Endothelial cell of umbilical vein (primary cell): Measurements from ENCODE around the gene SORCS2. TPM values are rescaled to one million over a fixed set of nuclear protein-coding genes. Genes with fewer than 3 reads are reported as not detected.

ENCODE experiments used
- BruUV-seq: library from RNA; stranded (reverse); fragments of 400-500 nt; replicated peaks from 2 replicates; lab custom pipeline; 2021; lab: Mats Ljungman, UMichigan
- CTCF ChIA-PET: fragments of 300-600, 350-600 bp; sonication (Branson Sonifier 250); formaldehyde crosslinking; loops from one replicate; lab custom pipeline; 2021; ENCODE audit warnings: antibody characterized with exemption, inconsistent platforms; lab: Charles Lee
- POLR2A ChIA-PET: fragments of 300-600, 350-600 bp; sonication (Branson Sonifier 250); formaldehyde crosslinking; loops from one replicate; lab custom pipeline; 2021; ENCODE audit warnings: antibody characterized with exemption, inconsistent platforms; lab: Charles Lee
- DNase-seq: peaks from one replicate; pipeline ENCODE4 v3.0.0-alpha.2; 2011; ENCODE audit warnings: low read depth, low spot score
- FAIRE-seq: peaks from 2 replicates; lab custom pipeline; 2011; peaks lifted over from hg19 to GRCh38; lab: Jason Lieb, UNC
- H2AFZ ChIP-seq: 2 replicates; pipeline ENCODE4 v1.6.0; 2012; ENCODE audit warnings: low read depth, low read length, control low read depth, inconsistent platforms
- H3K27ac ChIP-seq: 2 replicates; pipeline ENCODE4 v1.5.1; 2011; ENCODE audit warnings: low read depth, mild to moderate bottlenecking, control low read depth, low read length, moderate library complexity; ENCODE audit not compliant: insufficient read depth
- H3K27me3 ChIP-seq, 2 experiments: 2 replicates each; pipeline versions ENCODE4 v1.6.0 to v1.6.1; 2011; ENCODE audit warnings: low read length in 2 of 2, mixed read lengths in 1 of 2; ENCODE audit not compliant: control insufficient read depth in 2 of 2, insufficient read depth in 2 of 2
- H3K36me3 ChIP-seq, 2 experiments: 2 replicates in 1 of 2; 3 replicates in 1 of 2; pipeline ENCODE4 v1.5.1; 2011; ENCODE audit warnings: low read length in 2 of 2, mild to moderate bottlenecking in 1 of 2, moderate library complexity in 1 of 2; ENCODE audit not compliant: control insufficient read depth in 2 of 2, insufficient read depth in 2 of 2; ENCODE audit errors: extremely low read depth in 1 of 2
- H3K4me1 ChIP-seq: 3 replicates; pipeline ENCODE4 v1.5.1; 2011; ENCODE audit warnings: mild to moderate bottlenecking, low read length; ENCODE audit not compliant: control insufficient read depth, insufficient read depth; ENCODE audit errors: extremely low read depth
- H3K4me2 ChIP-seq: 2 replicates; pipeline ENCODE4 v1.6.1; 2011; ENCODE audit warnings: low read length, control low read depth, mixed read lengths; ENCODE audit not compliant: insufficient read depth
- H3K4me3 ChIP-seq, 3 experiments: fragments of 200-600 bp in 1 of 3; sonication (generic), shearing (Covaris generic) in 1 of 3; replicated peaks in 1 of 3; 2 replicates each; pipeline ENCODE4 v1.5.1; 2011 to 2016; ENCODE audit warnings: control low read depth in 3 of 3, low read length in 3 of 3, mild to moderate bottlenecking in 2 of 3, inconsistent platforms in 1 of 3, low read depth in 1 of 3, moderate library complexity in 1 of 3; ENCODE audit not compliant: insufficient read depth in 1 of 3
- H3K79me2 ChIP-seq: 2 replicates; pipeline ENCODE4 v1.6.0; 2012; ENCODE audit warnings: low read length, inconsistent platforms; ENCODE audit not compliant: control insufficient read depth, insufficient read depth
- H3K9ac ChIP-seq: replicated peaks from 2 replicates; pipeline ENCODE3; 2011; ENCODE audit warnings: low read length, control low read depth; ENCODE audit not compliant: insufficient read depth; ENCODE audit errors: extremely low read depth
- H3K9me1 ChIP-seq: replicated peaks from 3 replicates; pipeline ENCODE4 v1.6.0; 2011; ENCODE audit warnings: mild to moderate bottlenecking, low read length; ENCODE audit not compliant: control insufficient read depth, insufficient read depth; ENCODE audit errors: extremely low read depth
- H3K9me3 ChIP-seq: replicated peaks from 2 replicates; pipeline ENCODE4 v1.5.1; 2012; ENCODE audit warnings: low read length, inconsistent platforms; ENCODE audit not compliant: control insufficient read depth, insufficient read depth
- H4K20me1 ChIP-seq: replicated peaks from 2 replicates; pipeline ENCODE3; 2011; ENCODE audit warnings: mild to moderate bottlenecking, low read length; ENCODE audit not compliant: control insufficient read depth, insufficient read depth; ENCODE audit errors: extremely low read depth
- EZH2 ChIP-seq: IDR thresholded peaks from 2 replicates; pipeline ENCODE4 v1.6.1; 2012; ENCODE audit warnings: borderline replicate concordance, low read depth, mild to moderate bottlenecking, moderate library complexity, low read length, inconsistent platforms; ENCODE audit not compliant: severe bottlenecking
- FOS ChIP-seq: IDR thresholded peaks from 2 replicates; pipeline ENCODE4 v1.6.1; 2011; ENCODE audit warnings: mild to moderate bottlenecking, low read length, moderate library complexity, borderline replicate concordance; ENCODE audit not compliant: insufficient read depth
- GATA2 ChIP-seq: IDR thresholded peaks from 2 replicates; pipeline ENCODE4 v1.7.0; 2011; ENCODE audit warnings: low read depth, mild to moderate bottlenecking, moderate library complexity, mixed read lengths, low read length; ENCODE audit not compliant: insufficient read length, insufficient read depth
- JUN ChIP-seq: IDR thresholded peaks from 2 replicates; pipeline ENCODE4 v1.6.1; 2011; ENCODE audit warnings: borderline replicate concordance, low read depth; ENCODE audit not compliant: insufficient read length, insufficient read depth
- MYC ChIP-seq: IDR thresholded peaks from one replicate; pipeline ENCODE4 v1.6.1; 2011; ENCODE audit warnings: mild to moderate bottlenecking, low read depth, low read length
- POLR2A ChIP-seq: IDR thresholded peaks from 2 replicates; pipeline ENCODE4 v1.6.1; 2012; ENCODE audit warnings: low read depth, mild to moderate bottlenecking, control low read depth, low read length
- POLR2AphosphoS5 ChIP-seq: IDR thresholded peaks from 2 replicates; pipeline ENCODE4 v1.6.1; 2012; ENCODE audit warnings: low read depth, mild to moderate bottlenecking, control low read depth, low read length, moderate library complexity; ENCODE audit not compliant: insufficient read depth
- dilution Hi-C: fragments of 300-500 bp; cut with MboI; formaldehyde crosslinking; loops from one replicate; pipeline ENCODE4 v1.15.0; 2019; ENCODE audit warnings: low sequenced_read_pairs; ENCODE audit not compliant: extremely low pct_ligation_motif_present
- intact Hi-C: fragments of 100-400 bp; cut with micrococcal nuclease; formaldehyde crosslinking; loops from one replicate; pipeline ENCODE4 v1.10.0; 2022
- polyA plus RNA-seq, 4 experiments: library from polyadenylated mRNA; depleted of rRNA in 3 of 4; stranded (reverse) in 3 of 4; unstranded in 1 of 4; fragments of >200 nt; gene quantifications; 2 replicates each; pipeline versions ENCODE4 v1.2.1 to v1.2.3, GENCODE V29; 2011 to 2012; ENCODE audit warnings: missing spikeins in 1 of 4
- total RNA-seq: library from RNA; stranded (reverse); gene quantifications from 2 replicates; pipeline ENCODE4 v1.2.3, GENCODE V29; 2021
- TF ChIP-seq, protein P1 (sequence below), 2 donors: IDR thresholded peaks; 1 replicate in 1 of 2; 2 replicates in 1 of 2; pipeline ENCODE4 v1.5.1; 2011; ENCODE audit warnings: low read length in 2 of 2, mild to moderate bottlenecking in 2 of 2, moderate library complexity in 2 of 2, control low read depth in 1 of 2, inconsistent platforms in 1 of 2, low read depth in 1 of 2; ENCODE audit not compliant: insufficient read depth in 1 of 2; ENCODE audit errors: extremely low read depth in 1 of 2
- TF ChIP-seq, protein P2 (sequence below): IDR thresholded peaks from 2 replicates; pipeline ENCODE4 v1.6.1; 2011; ENCODE audit not compliant: insufficient read depth, insufficient read length

Gene SORCS2
- total and polyA plus RNA-seq, 2 donors (not counting 3 experiments of a cell fraction or from before 2014, with no cell fraction given), result not detected

DNA sequence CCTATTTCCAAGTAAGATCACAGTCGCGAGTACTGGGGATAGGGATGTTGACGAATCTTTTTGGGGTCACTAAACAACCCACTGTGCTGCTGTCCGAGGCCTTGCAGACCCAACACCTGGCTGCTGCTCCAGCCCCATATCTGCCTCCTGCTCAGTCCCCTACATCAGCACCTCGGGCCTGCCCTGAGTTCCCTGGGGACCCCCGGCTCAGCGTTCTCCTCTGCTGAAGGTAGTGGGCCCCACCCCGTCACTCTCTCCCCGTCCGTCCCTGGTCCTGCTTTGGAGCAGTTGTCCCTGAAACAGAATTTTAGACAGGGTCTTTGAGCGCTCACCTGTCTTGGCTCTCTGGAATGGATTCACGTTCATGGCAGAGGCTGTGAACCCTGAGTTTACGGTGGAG lies 444.8 kb downstream of the SORCS2 start:
- BruUV-seq, result no TSS peak
- H3K4me3 ChIP-seq, result no peak overlapping the region
- TF ChIP-seq POLR2AphosphoS5 (no peak), GATA2 (no peak), JUN (no peak), MYC (no peak), EZH2 (no peak), FOS (no peak), POLR2A (no peak)
- TF ChIP-seq, protein P1, sequence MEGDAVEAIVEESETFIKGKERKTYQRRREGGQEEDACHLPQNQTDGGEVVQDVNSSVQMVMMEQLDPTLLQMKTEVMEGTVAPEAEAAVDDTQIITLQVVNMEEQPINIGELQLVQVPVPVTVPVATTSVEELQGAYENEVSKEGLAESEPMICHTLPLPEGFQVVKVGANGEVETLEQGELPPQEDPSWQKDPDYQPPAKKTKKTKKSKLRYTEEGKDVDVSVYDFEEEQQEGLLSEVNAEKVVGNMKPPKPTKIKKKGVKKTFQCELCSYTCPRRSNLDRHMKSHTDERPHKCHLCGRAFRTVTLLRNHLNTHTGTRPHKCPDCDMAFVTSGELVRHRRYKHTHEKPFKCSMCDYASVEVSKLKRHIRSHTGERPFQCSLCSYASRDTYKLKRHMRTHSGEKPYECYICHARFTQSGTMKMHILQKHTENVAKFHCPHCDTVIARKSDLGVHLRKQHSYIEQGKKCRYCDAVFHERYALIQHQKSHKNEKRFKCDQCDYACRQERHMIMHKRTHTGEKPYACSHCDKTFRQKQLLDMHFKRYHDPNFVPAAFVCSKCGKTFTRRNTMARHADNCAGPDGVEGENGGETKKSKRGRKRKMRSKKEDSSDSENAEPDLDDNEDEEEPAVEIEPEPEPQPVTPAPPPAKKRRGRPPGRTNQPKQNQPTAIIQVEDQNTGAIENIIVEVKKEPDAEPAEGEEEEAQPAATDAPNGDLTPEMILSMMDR (IDR thresholded peaks at IDR 0.05; ENCODE audit: extremely low read depth in 1 of 2, insufficient read depth in 1 of 2, low read depth in 1 of 2, low read length in 2 of 2), result no peak
- TF ChIP-seq, protein P2, sequence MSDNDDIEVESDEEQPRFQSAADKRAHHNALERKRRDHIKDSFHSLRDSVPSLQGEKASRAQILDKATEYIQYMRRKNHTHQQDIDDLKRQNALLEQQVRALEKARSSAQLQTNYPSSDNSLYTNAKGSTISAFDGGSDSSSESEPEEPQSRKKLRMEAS, result no peak
- dilution Hi-C loops (no loop called here), intact Hi-C loops (no loop called here)
- no peak overlapping the region for H2AFZ ChIP-seq
- no peak overlapping the region for H3K4me2 ChIP-seq
- POLR2A ChIA-PET, result no interaction called here
- H4K20me1 ChIP-seq, result no peaks in the 10 kb centered on the region
- DNase-seq (no peak), FAIRE-seq (no peak)
- peaks cover 2 to 5% of the 10 kb centered on the region in 2 experiments for H3K27me3 ChIP-seq
- CTCF ChIA-PET, result no interaction called here
- no peak overlapping the region for H3K27ac ChIP-seq
- H3K9me1 ChIP-seq, result no peaks in the 10 kb centered on the region
- no peak overlapping the region for H3K9ac ChIP-seq
- H3K79me2 ChIP-seq, result no peaks in the 10 kb centered on the region
- H3K9me3 ChIP-seq, result no peaks in the 10 kb centered on the region
- no peaks in the 10 kb centered on the region for H3K36me3 ChIP-seq
- H3K4me1 ChIP-seq, result no peaks in the 10 kb centered on the region
